HG03097 (cell line): Measurements from ENCODE around the gene MAP3K14.

Experiments used
- ATAC-seq: cut with Tn5 transposase; IDR thresholded peaks from one replicate; pipeline ENCODE4 v1.9.1; 2021; ENCODE audit not compliant: unreplicated experiment, low FRiP score

Gene MAP3K14

GRCh38 chr17:45317111-45317928, 500 bp upstream of the MAP3K14 start:
- ATAC-seq, result peak; percentile 67

- no peak for ATAC-seq
Observed at GRCh38 chr17:45315648-45316433, 979 bp downstream of the MAP3K14 start.

GRCh38 chr17:45314741-45315647, 1.8 kb downstream of the MAP3K14 start:
- no peak for ATAC-seq

GRCh38 chr17:45313996-45314740, 2.7 kb downstream of the MAP3K14 start:
- no peak for ATAC-seq

GRCh38 chr17:45313421-45313771, 3.4 kb downstream of the MAP3K14 start:
- ATAC-seq, result no peak

- no peak for ATAC-seq
Observed at GRCh38 chr17:45312477-45313420, 4.1 kb downstream of the MAP3K14 start.

GRCh38 chr17:45311760-45312476, 4.9 kb downstream of the MAP3K14 start:
- no peak for ATAC-seq

GRCh38 chr17:45311401-45311759, 5.4 kb downstream of the MAP3K14 start:
- ATAC-seq, result no peak

GRCh38 chr17:45310380-45311324, 6.2 kb downstream of the MAP3K14 start:
- no peak for ATAC-seq

- ATAC-seq, result no peak
Observed at GRCh38 chr17:45309400-45309799, 7.4 kb downstream of the MAP3K14 start.

- no peak for ATAC-seq
Observed at GRCh38 chr17:45308840-45309239, 8.0 kb downstream of the MAP3K14 start.

GRCh38 chr17:45308016-45308365, 8.8 kb downstream of the MAP3K14 start:
- no peak for ATAC-seq

- no peak for ATAC-seq
Observed at GRCh38 chr17:45307290-45308015, 9.4 kb downstream of the MAP3K14 start.

- no peak for ATAC-seq
Observed at GRCh38 chr17:45306623-45307022, 10.2 kb downstream of the MAP3K14 start.

GRCh38 chr17:45306094-45306493, 10.7 kb downstream of the MAP3K14 start:
- ATAC-seq, result no peak

GRCh38 chr17:45305530-45306087, 11.2 kb downstream of the MAP3K14 start:
- no peak for ATAC-seq
